Superior temporal gyrus (tissue), 1 donor: Measurements from ENCODE around the gene FGF14.

Experiments used
- DNase-seq: peaks from one replicate; pipeline ENCODE4 v3.0.0-alpha.2; 2016; ENCODE audit errors: extremely low spot score

The FGF14 gene

GRCh38 chr13:102310691-102311418, 91.0 kb downstream of the FGF14 start:
- DNase-seq: no peak

GRCh38 chr13:102309110-102309509, 92.7 kb downstream of the FGF14 start:
- DNase-seq: peak; percentile 69

- no peak for DNase-seq
These were observed 99.3 kb downstream of the FGF14 start for GRCh38 chr13:102302534-102302933.

GRCh38 chr13:102300379-102300778, 101.5 kb downstream of the FGF14 start:
- DNase-seq: no peak

GRCh38 chr13:102299366-102299765, 102.5 kb downstream of the FGF14 start:
- DNase-seq: no peak

GRCh38 chr13:102298051-102298450, 103.8 kb downstream of the FGF14 start:
- no peak for DNase-seq

- no peak for DNase-seq
These were observed 106.4 kb downstream of the FGF14 start for GRCh38 chr13:102295316-102296048.

GRCh38 chr13:102294407-102295018, 107.3 kb downstream of the FGF14 start:
- DNase-seq: no peak

GRCh38 chr13:102293723-102294122, 108.1 kb downstream of the FGF14 start:
- no peak for DNase-seq

- no peak for DNase-seq
These were observed 110.1 kb downstream of the FGF14 start for GRCh38 chr13:102291587-102292218.

GRCh38 chr13:102289606-102290005, 112.2 kb downstream of the FGF14 start:
- no peak for DNase-seq

GRCh38 chr13:102286326-102286725, 115.5 kb downstream of the FGF14 start:
- no peak for DNase-seq

- DNase-seq: no peak
These were observed 121.5 kb downstream of the FGF14 start for GRCh38 chr13:102280366-102280765.

- DNase-seq: no peak
These were observed 124.6 kb downstream of the FGF14 start for GRCh38 chr13:102277286-102277685.

- no peak for DNase-seq
These were observed 125.4 kb downstream of the FGF14 start for GRCh38 chr13:102276404-102276803.

- DNase-seq: no peak
These were observed 125.9 kb downstream of the FGF14 start for GRCh38 chr13:102275969-102276368.

- DNase-seq: no peak
These were observed 128.7 kb downstream of the FGF14 start for GRCh38 chr13:102273111-102273510.

- DNase-seq: no peak
These were observed 134.7 kb downstream of the FGF14 start for GRCh38 chr13:102267191-102267590.

- no peak for DNase-seq
These were observed 140.0 kb downstream of the FGF14 start for GRCh38 chr13:102261809-102262208.

- DNase-seq: no peak
These were observed 140.5 kb downstream of the FGF14 start for GRCh38 chr13:102261316-102261715.

GRCh38 chr13:102260256-102260655, 141.6 kb downstream of the FGF14 start:
- no peak for DNase-seq

GRCh38 chr13:102255409-102255808, 146.4 kb downstream of the FGF14 start:
- DNase-seq: no peak
